Smooth muscle cell (in vitro differentiated cells): ENCODE data around the gene OR8A1. TPM values are rescaled to one million over a fixed set of nuclear protein-coding genes. Genes with fewer than 3 reads are reported as not detected.
"Not testable (repeated sequence)": the region's sequence is repeated elsewhere in the genome, so short reads cannot be mapped to it uniquely, and the experiment has no call there.

Experiments
- DNase-seq: peaks from one replicate; lab custom pipeline; 2025; ENCODE audit not compliant: unreplicated experiment; lab: John Stamatoyannopoulos, UW
- H2AFZ ChIP-seq: fragments of 200-600 bp; sonication (generic); 2 replicates; pipeline ENCODE4 v1.6.0; 2016; ENCODE audit warnings: antibody characterized with exemption, low read depth, mild to moderate bottlenecking
- H3F3A ChIP-seq: fragments of 200-600 bp; sonication (generic); 2 replicates; pipeline ENCODE4 v1.6.0; 2017; ENCODE audit warnings: antibody characterized with exemption, low read depth
- H3K27ac ChIP-seq: fragments of 200-600 bp; sonication (generic); 2 replicates; pipeline ENCODE4 v1.5.1; 2016; ENCODE audit warnings: low read depth, mild to moderate bottlenecking
- H3K27me3 ChIP-seq: fragments of 200-600 bp; sonication (generic); 2 replicates; pipeline ENCODE4 v1.6.1; 2016; ENCODE audit warnings: low read depth, mild to moderate bottlenecking
- H3K36me3 ChIP-seq: fragments of 200-600 bp; sonication (generic); 2 replicates; pipeline ENCODE4 v1.5.1; 2016; ENCODE audit warnings: low read depth
- H3K4me1 ChIP-seq: fragments of 200-600 bp; sonication (generic); 2 replicates; pipeline ENCODE4 v1.5.1; 2016; ENCODE audit warnings: low read depth
- H3K4me2 ChIP-seq: fragments of 200-600 bp; sonication (generic); 2 replicates; pipeline ENCODE4 v1.6.0; 2016; ENCODE audit warnings: mild to moderate bottlenecking
- H3K4me3 ChIP-seq: fragments of 200-600 bp; sonication (generic); 2 replicates; pipeline ENCODE4 v1.5.1; 2016; ENCODE audit warnings: mild to moderate bottlenecking
- H3K79me2 ChIP-seq: fragments of 200-600 bp; sonication (generic); 2 replicates; pipeline ENCODE4 v1.6.0; 2016; ENCODE audit warnings: low read depth, mild to moderate bottlenecking
- H3K9ac ChIP-seq: fragments of 200-600 bp; sonication (generic); 2 replicates; pipeline ENCODE4 v1.6.0; 2016; ENCODE audit warnings: low read depth
- H3K9me3 ChIP-seq: fragments of 200-600 bp; sonication (generic); replicated peaks from 2 replicates; pipeline ENCODE4 v1.5.1; 2016; ENCODE audit warnings: low read depth
- H4K20me1 ChIP-seq: fragments of 200-600 bp; sonication (generic); 2 replicates; pipeline ENCODE4 v1.6.0; 2016; ENCODE audit warnings: low read depth
- CTCF ChIP-seq: fragments of 200-600 bp; sonication (generic); IDR thresholded peaks from 2 replicates; pipeline ENCODE4 v1.5.1; 2017; ENCODE audit warnings: borderline replicate concordance, mild to moderate bottlenecking, antibody characterized with exemption; ENCODE audit not compliant: insufficient read depth, poor library complexity, severe bottlenecking
- WGBS: methylation state at CpG from one replicate; pipeline ENCODE4 v1.1.7; 2016; ENCODE audit warnings: low lambda C conversion rate; 5-methylcytosine and 5-hydroxymethylcytosine counted together
- polyA plus RNA-seq: library from polyadenylated mRNA; unstranded; fragments of >200 nt; fragmentation: Nextera tagmentation; extraction: Ambion mirVana; gene quantifications from 2 replicates; pipeline ENCODE4 v1.2.1, GENCODE V29; 2016
- total RNA-seq: library from RNA; depleted of rRNA; stranded (reverse); fragments of >200 nt; gene quantifications from 2 replicates; pipeline ENCODE4 v1.2.3, GENCODE V29; 2014

Gene OR8A1
- total and polyA plus RNA-seq, 2 experiments from 2014 or later, result not detected

- Histone ChIP-seq H3K27me3 (peaks cover 10% of the 10 kb centered on the region), H3K36me3 (no peaks in the 10 kb centered on the region), H3K9me3 (no peaks in the 10 kb centered on the region), H3K27ac (no peak overlapping the region), H3K4me1 (no peaks in the 10 kb centered on the region), H3F3A (no peaks in the 10 kb centered on the region), H3K79me2 (no peaks in the 10 kb centered on the region), H3K4me2 (no peak overlapping the region), H2AFZ (no peak overlapping the region), H3K9ac (no peak overlapping the region), H3K4me3 (no peak overlapping the region), H4K20me1 (no peaks in the 10 kb centered on the region)
- TF ChIP-seq CTCF, result no peak
- DNase-seq, result no peak
These were observed 27.8 kb downstream of the OR8A1 start for GRCh38 chr11:124597626-124598025.

- no peak for DNase-seq
- Histone ChIP-seq H3K9ac (no peak overlapping the region), H3K4me2 (no peak overlapping the region), H3K27me3 (peaks cover 10% of the 10 kb centered on the region), H3F3A (no peaks in the 10 kb centered on the region), H2AFZ (no peak overlapping the region), H3K4me1 (no peaks in the 10 kb centered on the region), H4K20me1 (no peaks in the 10 kb centered on the region), H3K27ac (no peak overlapping the region), H3K4me3 (no peak overlapping the region), H3K79me2 (no peaks in the 10 kb centered on the region), H3K36me3 (no peaks in the 10 kb centered on the region), H3K9me3 (no peaks in the 10 kb centered on the region)
- TF ChIP-seq CTCF, result no peak
- 56% methylated on average over 5 of the region's 5 CpGs for WGBS
These were observed 31.0 kb downstream of the OR8A1 start for GRCh38 chr11:124600621-124601320.

DNA sequence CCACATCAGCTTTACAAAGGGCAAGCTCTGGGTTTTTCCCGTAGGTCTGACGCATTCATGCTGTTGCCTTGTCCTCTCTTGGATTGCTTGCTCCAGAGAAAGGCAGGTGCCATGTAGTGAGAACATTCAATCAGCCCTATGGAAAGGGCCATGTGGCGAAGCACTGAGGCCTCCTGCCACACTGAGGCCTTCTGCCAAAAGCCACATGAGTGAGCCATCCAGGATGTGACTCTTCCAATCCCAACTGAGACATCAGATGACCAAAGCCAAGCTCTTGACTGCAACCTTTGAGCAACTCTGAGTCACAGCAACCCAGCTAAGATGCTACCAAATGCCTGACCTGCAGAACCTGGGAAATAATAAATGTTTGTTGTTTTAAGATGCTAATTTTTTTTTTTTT lies 32.4 kb downstream of the OR8A1 start:
- Histone ChIP-seq H3K9ac (no peak overlapping the region), H3F3A (no peaks in the 10 kb centered on the region), H3K36me3 (no peaks in the 10 kb centered on the region), H2AFZ (no peak overlapping the region), H3K27me3 (peaks cover 5% of the 10 kb centered on the region), H3K9me3 (no peaks in the 10 kb centered on the region), H3K79me2 (no peaks in the 10 kb centered on the region), H3K4me3 (no peak overlapping the region), H3K27ac (no peak overlapping the region), H4K20me1 (no peaks in the 10 kb centered on the region), H3K4me1 (no peaks in the 10 kb centered on the region), H3K4me2 (no peak overlapping the region)
- no peak for TF ChIP-seq CTCF
- WGBS, result 68% methylated on average over 3 of the region's 3 CpGs
- DNase-seq, result no peak

- not testable (repeated sequence) for H3K27ac ChIP-seq, H3K79me2 ChIP-seq, H3K4me3 ChIP-seq, DNase-seq, H3K27me3 ChIP-seq, H3K9ac ChIP-seq, H3F3A ChIP-seq, H3K4me1 ChIP-seq, H2AFZ ChIP-seq, H3K36me3 ChIP-seq, H3K4me2 ChIP-seq, H4K20me1 ChIP-seq, H3K9me3 ChIP-seq
- WGBS, result 85% methylated on average over 3 of the region's 3 CpGs
These were observed 32.9 kb downstream of the OR8A1 start for GRCh38 chr11:124602723-124603122.
